Sciatic nerve (tissue), 2 donors: Measurements from ENCODE around the gene SNX10. TPM values are rescaled to one million over a fixed set of nuclear protein-coding genes. Genes with fewer than 3 reads are reported as not detected.
"Not testable (repeated sequence)": the region's sequence is repeated elsewhere in the genome, so short reads cannot be mapped to it uniquely, and the experiment has no call there.

ENCODE experiments used
- ATAC-seq: fragments of 200-7000 bp; cut with Tn5 transposase; one replicate; pipeline ENCODE4 v1.9.1; 2020; ENCODE audit warnings: mild to moderate bottlenecking, moderate library complexity
- DNase-seq: peaks from one replicate; pipeline ENCODE4 v3.0.0-alpha.2; 2020; ENCODE audit warnings: low spot score
- intact Hi-C: fragments of 100-400 bp; cut with DNase I; formaldehyde crosslinking; loops from one replicate; pipeline ENCODE4 v1.14.2; 2022
- total RNA-seq: library from RNA; stranded (reverse); fragmentation: NEBNext Ultra II Directional; extraction: Animal tissue kit (Norgen Biotek cat#: 25700); gene quantifications from one replicate; pipeline ENCODE4 v1.2.1, GENCODE V29; 2021
- donor health status: DM: no; HTN: no; CAD: no.
- donor health status: DM: no; HTN: no; CAD: no.

SNX10 gene
- total RNA-seq: 7.0 TPM

GRCh38 chr7:26291699-26292538 is at the start of gene SNX10:
Gene SNX10, plus strand, starts transcription at chr7:26291862. Its CDS starts 54,581 bp downstream, at chr7:26346443.
- DNase-seq (no peak), ATAC-seq (peak; percentile 59)
- intact Hi-C loops: no loop called here

- intact Hi-C loops: no loop called here
- DNase-seq (no peak), ATAC-seq (no peak)
Observed at GRCh38 chr7:26245150-26245549, 46.5 kb upstream of the SNX10 start.

GRCh38 chr7:26250239-26250638 is 41.4 kb upstream of the SNX10 start:
- intact Hi-C loops: no loop called here
- DNase-seq (no peak), ATAC-seq (no peak)

- ATAC-seq, DNase-seq, intact Hi-C loops: not testable (repeated sequence)
Observed at GRCh38 chr7:26261866-26262265, 29.8 kb upstream of the SNX10 start.

- no peak for DNase-seq
- intact Hi-C loops: no loop called here
- ATAC-seq: no peak
Observed at GRCh38 chr7:26265065-26265464, 26.6 kb upstream of the SNX10 start.

- DNase-seq (no peak), ATAC-seq (no peak)
- intact Hi-C loops: no loop called here
Observed at GRCh38 chr7:26265499-26266075, 26.1 kb upstream of the SNX10 start.

- intact Hi-C loops: no loop called here
- ATAC-seq: no peak
- DNase-seq: no peak
Observed at GRCh38 chr7:26267601-26268166, 24.0 kb upstream of the SNX10 start.

GRCh38 chr7:26275213-26275612 is 16.4 kb upstream of the SNX10 start:
- intact Hi-C loops: no loop called here
- ATAC-seq (no peak), DNase-seq (no peak)

GRCh38 chr7:26278770-26279169 is 12.9 kb upstream of the SNX10 start:
- ATAC-seq (no peak), DNase-seq (no peak)
- intact Hi-C loops: no loop called here

GRCh38 chr7:26279405-26279804 is 12.3 kb upstream of the SNX10 start:
- ATAC-seq (no peak), DNase-seq (no peak)
- intact Hi-C loops: no loop called here

GRCh38 chr7:26280097-26280496 is 11.6 kb upstream of the SNX10 start:
- ATAC-seq: no peak
- intact Hi-C loops: no loop called here
- no peak for DNase-seq

- DNase-seq (no peak), ATAC-seq (no peak)
- intact Hi-C loops: no loop called here
Observed at GRCh38 chr7:26280723-26281122, 10.9 kb upstream of the SNX10 start.

- ATAC-seq: no peak
- intact Hi-C loops: no loop called here
- DNase-seq: no peak
Observed at GRCh38 chr7:26284477-26284876, 7.2 kb upstream of the SNX10 start.

GRCh38 chr7:26284995-26285632 is 6.5 kb upstream of the SNX10 start:
- intact Hi-C loops: no loop called here
- ATAC-seq: no peak
- DNase-seq: no peak

- intact Hi-C loops: no loop called here
- ATAC-seq: no peak
- DNase-seq: no peak
Observed at GRCh38 chr7:26286157-26286556, 5.5 kb upstream of the SNX10 start.

GRCh38 chr7:26288126-26288525 is 3.5 kb upstream of the SNX10 start:
- DNase-seq, ATAC-seq, intact Hi-C loops: not testable (repeated sequence)

- ATAC-seq (no peak), DNase-seq (no peak)
- intact Hi-C loops: no loop called here
Observed at GRCh38 chr7:26291251-26291650, 411 bp upstream of the SNX10 start.

GRCh38 chr7:26292768-26293560 is 1.3 kb downstream of the SNX10 start:
- DNase-seq (no peak), ATAC-seq (peak; percentile 65)

More at GRCh38 chr7:26292768-26293560, 1.3 kb downstream of the SNX10 start:
- intact Hi-C loops: no loop called here
